ENCODE measurements around the gene THSD7A.
A peak's percentile ranks its signal among the peaks of the same experiment; 100 is the strongest.

THSD7A gene

GRCh38 chr7:11466517-11467105, 365.4 kb downstream of the THSD7A start:
- ChIA-PET CTCF (no interaction called here), POLR2A (no interaction called here)
- H3K4me3 ChIP-seq (ENCODE audit: low read depth, low read length): no peak overlapping the region
- TF ChIP-seq, protein P1, sequence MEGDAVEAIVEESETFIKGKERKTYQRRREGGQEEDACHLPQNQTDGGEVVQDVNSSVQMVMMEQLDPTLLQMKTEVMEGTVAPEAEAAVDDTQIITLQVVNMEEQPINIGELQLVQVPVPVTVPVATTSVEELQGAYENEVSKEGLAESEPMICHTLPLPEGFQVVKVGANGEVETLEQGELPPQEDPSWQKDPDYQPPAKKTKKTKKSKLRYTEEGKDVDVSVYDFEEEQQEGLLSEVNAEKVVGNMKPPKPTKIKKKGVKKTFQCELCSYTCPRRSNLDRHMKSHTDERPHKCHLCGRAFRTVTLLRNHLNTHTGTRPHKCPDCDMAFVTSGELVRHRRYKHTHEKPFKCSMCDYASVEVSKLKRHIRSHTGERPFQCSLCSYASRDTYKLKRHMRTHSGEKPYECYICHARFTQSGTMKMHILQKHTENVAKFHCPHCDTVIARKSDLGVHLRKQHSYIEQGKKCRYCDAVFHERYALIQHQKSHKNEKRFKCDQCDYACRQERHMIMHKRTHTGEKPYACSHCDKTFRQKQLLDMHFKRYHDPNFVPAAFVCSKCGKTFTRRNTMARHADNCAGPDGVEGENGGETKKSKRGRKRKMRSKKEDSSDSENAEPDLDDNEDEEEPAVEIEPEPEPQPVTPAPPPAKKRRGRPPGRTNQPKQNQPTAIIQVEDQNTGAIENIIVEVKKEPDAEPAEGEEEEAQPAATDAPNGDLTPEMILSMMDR (IDR thresholded peaks at IDR 0.05; ENCODE audit: insufficient read depth, low read length, missing control alignments): no peak
- DNase-seq (ENCODE audit: low read depth, low spot score): no peak

DNA sequence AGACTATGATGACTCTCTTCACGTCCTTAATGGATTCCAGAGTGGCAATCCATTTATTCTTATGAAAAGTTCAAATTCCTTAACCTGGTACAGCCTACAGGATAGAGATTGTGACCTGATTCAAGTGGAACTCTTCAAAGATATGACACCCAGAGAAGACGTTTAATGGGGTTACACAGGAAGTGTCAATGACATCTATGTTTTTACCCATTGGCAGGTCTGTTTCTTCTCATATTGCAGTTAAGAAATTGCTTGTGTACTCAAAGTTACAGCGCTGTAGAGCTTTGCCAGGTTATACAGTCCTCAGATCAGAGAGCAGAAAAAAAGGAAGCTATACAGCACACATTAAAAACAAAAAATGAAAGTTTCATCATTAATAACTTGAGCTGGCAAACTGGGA, 367.4 kb downstream of the THSD7A start:
- TF ChIP-seq, protein P1 (IDR thresholded peaks at IDR 0.05; ENCODE audit: insufficient read depth, low read length, missing control alignments): no peak
- no peak for DNase-seq (ENCODE audit: low read depth, low spot score)
- CTCF ChIA-PET: no interaction called here
- no peak overlapping the region for H3K4me3 ChIP-seq (ENCODE audit: low read depth, low read length)
- POLR2A ChIA-PET: no interaction called here

GRCh38 chr7:11461946-11462345, 370.1 kb downstream of the THSD7A start:
- POLR2A ChIA-PET: no interaction called here
- H3K4me3 ChIP-seq (ENCODE audit: low read depth, low read length): no peak overlapping the region
- CTCF ChIA-PET: no interaction called here
- TF ChIP-seq, protein P1 (IDR thresholded peaks at IDR 0.05; ENCODE audit: insufficient read depth, low read length, missing control alignments): no peak
- no peak for DNase-seq (ENCODE audit: low read depth, low spot score)

- ChIA-PET POLR2A (no interaction called here), CTCF (no interaction called here)
- no peak overlapping the region for H3K4me3 ChIP-seq (ENCODE audit: low read depth, low read length)
- DNase-seq (ENCODE audit: low read depth, low spot score): peak; percentile 14
- TF ChIP-seq, protein P1 (IDR thresholded peaks at IDR 0.05; ENCODE audit: insufficient read depth, low read length, missing control alignments): no peak
These were observed 373.1 kb downstream of the THSD7A start for GRCh38 chr7:11458736-11459483.

DNA sequence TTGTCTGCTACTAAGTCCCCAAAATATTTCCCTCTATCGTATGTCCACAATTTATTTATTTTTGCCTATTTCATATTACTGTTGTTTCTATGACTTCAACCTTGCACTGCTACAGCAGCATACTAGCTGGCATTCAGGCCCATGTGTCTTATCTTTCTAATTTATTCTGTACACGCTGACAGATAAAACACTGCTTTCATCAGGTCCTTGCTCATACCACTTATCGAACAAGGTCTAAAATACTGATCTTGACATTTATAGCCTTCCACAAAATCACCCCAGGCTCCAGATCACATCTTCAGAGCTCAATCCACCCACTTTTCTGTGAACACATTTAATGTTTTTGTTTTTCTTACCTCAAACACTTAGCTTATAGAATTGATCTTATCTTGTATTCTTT, 374.6 kb downstream of the THSD7A start:
- CTCF ChIA-PET: no interaction called here
- no peak for DNase-seq (ENCODE audit: low read depth, low spot score)
- no peak overlapping the region for H3K4me3 ChIP-seq (ENCODE audit: low read depth, low read length)
- TF ChIP-seq, protein P1 (IDR thresholded peaks at IDR 0.05; ENCODE audit: insufficient read depth, low read length, missing control alignments): no peak
- POLR2A ChIA-PET: no interaction called here

DNA sequence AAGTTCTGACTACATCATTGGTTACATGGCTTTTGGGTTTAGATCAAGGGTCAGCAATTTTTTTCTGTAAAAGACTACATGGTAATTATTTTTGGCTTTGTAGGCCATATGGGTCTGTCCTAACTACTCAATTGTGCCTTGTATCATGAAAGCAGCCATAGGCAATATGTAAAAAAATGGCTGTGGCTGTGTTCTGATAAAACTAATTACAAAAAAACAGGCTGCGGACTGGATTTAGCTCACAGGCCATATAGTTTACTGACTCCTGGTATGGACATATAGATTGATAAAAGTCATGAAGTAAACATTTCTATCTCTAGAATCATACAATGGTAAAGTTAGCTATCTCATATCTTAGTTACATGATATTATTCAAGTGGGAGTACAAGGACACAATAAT, 375.4 kb downstream of the THSD7A start:
- H3K4me3 ChIP-seq (ENCODE audit: low read depth, low read length): no peak overlapping the region
- ChIA-PET POLR2A (no interaction called here), CTCF (no interaction called here)
- DNase-seq (ENCODE audit: low read depth, low spot score): no peak
- TF ChIP-seq, protein P1 (IDR thresholded peaks at IDR 0.05; ENCODE audit: insufficient read depth, low read length, missing control alignments): no peak
